ENCODE measurements around the gene DSCAM. TPM values are rescaled to one million over a fixed set of nuclear protein-coding genes. Genes with fewer than 3 reads are reported as not detected.

Gene DSCAM
- total RNA-seq, 4 donors from 2014 or later, result 0.17 TPM; not detected in 3

DNA sequence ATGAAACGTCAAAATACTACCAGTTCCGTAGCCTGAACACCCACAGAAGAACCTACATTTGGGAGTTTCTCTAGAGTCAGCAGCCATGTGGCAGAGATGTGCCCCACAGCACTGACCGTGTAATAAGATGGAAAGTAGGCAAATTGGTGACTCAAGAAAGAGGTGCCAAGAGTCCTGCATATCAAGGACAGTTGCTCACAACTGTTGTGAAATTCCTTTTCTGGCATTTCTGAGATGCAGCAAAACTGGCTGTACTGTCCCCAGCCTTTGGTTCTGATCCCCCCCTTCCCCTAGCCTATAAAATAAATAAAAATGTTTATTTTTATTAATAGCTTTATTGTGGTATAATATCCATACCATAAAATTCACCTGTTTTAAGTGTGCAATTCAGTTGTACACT lies 655.8 kb downstream of the DSCAM start:
- TF ChIP-seq CTCF (IDR thresholded peaks at IDR 0.05; ENCODE audit: low read depth), result no peak

GRCh38 chr21:40187946-40188654 lies 658.9 kb downstream of the DSCAM start:
- no peak for TF ChIP-seq CTCF (IDR thresholded peaks at IDR 0.05; ENCODE audit: low read depth)

- no peak for TF ChIP-seq CTCF (IDR thresholded peaks at IDR 0.05; ENCODE audit: low read depth)
These were observed 659.7 kb downstream of the DSCAM start for GRCh38 chr21:40187244-40187643.

- no peak for TF ChIP-seq CTCF (IDR thresholded peaks at IDR 0.05; ENCODE audit: low read depth)
These were observed 660.9 kb downstream of the DSCAM start for GRCh38 chr21:40186045-40186444.

- no peak for TF ChIP-seq CTCF (IDR thresholded peaks at IDR 0.05; ENCODE audit: low read depth)
These were observed 661.8 kb downstream of the DSCAM start for GRCh38 chr21:40185208-40185607.

DNA sequence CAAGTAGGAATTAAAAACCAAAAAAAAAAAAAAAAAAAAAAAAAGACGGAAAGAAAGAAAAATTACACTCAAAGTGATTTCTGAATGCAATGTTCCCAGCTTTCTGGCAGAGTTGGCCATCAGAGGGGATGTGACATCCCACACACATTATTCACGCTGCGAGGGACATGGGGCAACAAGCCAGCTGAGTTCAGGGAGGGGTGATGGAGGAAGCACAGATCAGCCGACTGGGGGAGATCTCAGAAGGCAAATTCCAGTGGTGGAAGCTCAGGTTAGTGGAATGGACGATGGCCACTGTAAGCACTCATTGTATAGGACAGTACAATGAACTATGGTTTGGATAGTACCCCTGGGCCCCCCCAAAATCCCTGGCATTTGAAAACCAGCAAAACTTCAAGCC lies 667.8 kb downstream of the DSCAM start:
- no peak for TF ChIP-seq CTCF (IDR thresholded peaks at IDR 0.05; ENCODE audit: low read depth)

- no peak for TF ChIP-seq CTCF (IDR thresholded peaks at IDR 0.05; ENCODE audit: low read depth)
These were observed 668.2 kb downstream of the DSCAM start for GRCh38 chr21:40178726-40179125.
